IgD-negative memory B cell (primary cell): Measurements from ENCODE around the gene CLPTM1L. TPM values are rescaled to one million over a fixed set of nuclear protein-coding genes. Genes with fewer than 3 reads are reported as not detected.
A peak's percentile ranks its signal among the peaks of the same experiment; 100 is the strongest.
"Not testable (repeated sequence)": the region's sequence is repeated elsewhere in the genome, so short reads cannot be mapped to it uniquely, and the experiment has no call there.

Experiments
- H3K27ac Mint-ChIP-seq, 3 donors: one replicate each; pipeline ENCODE4 v1.8.0; 2020 to 2022; ENCODE audit warnings: mild to moderate bottlenecking in 3 of 3, mixed read lengths in 3 of 3, moderate library complexity in 1 of 3
- H3K27me3 Mint-ChIP-seq: one replicate; pipeline ENCODE4 v1.8.0; 2021; ENCODE audit warnings: mixed read lengths
- H3K36me3 Mint-ChIP-seq: one replicate; pipeline ENCODE4 v1.8.0; 2020; ENCODE audit warnings: mild to moderate bottlenecking, mixed read lengths
- H3K4me1 Mint-ChIP-seq, 3 donors: one replicate each; pipeline ENCODE4 v1.8.0; 2020 to 2022; ENCODE audit warnings: mixed read lengths in 3 of 3, mild to moderate bottlenecking in 1 of 3
- H3K4me3 Mint-ChIP-seq, 4 donors: one replicate each; pipeline ENCODE4 v1.8.0; 2020 to 2022; ENCODE audit warnings: mild to moderate bottlenecking in 4 of 4, mixed read lengths in 4 of 4, moderate library complexity in 3 of 4
- H3K9me3 Mint-ChIP-seq, 3 donors: one replicate each; pipeline ENCODE4 v1.8.0; 2020 to 2021; ENCODE audit warnings: mixed read lengths in 3 of 3, mild to moderate bottlenecking in 1 of 3
- polyA plus RNA-seq: library from polyadenylated mRNA; unstranded; fragments of 300-500 nt; fragmentation: Illumina TruSeq; gene quantifications from one replicate; pipeline ENCODE4 v1.2.3, GENCODE V29; 2021

The CLPTM1L gene
- polyA plus RNA-seq, 1 donor from 2014 or later: 25.7 TPM

- no peak overlapping the region for H3K4me3 Mint-ChIP-seq
- H3K27ac Mint-ChIP-seq: no peak overlapping the region
- no peaks in the 10 kb centered on the region for H3K4me1 Mint-ChIP-seq
- peaks cover 6% of the 10 kb centered on the region for H3K27me3 Mint-ChIP-seq
- no peaks in the 10 kb centered on the region for H3K36me3 Mint-ChIP-seq
- peaks cover 0 to 5% (median 2%) of the 10 kb centered on the region in 3 donors for H3K9me3 Mint-ChIP-seq
Measured at GRCh38 chr5:1285141-1285540, 59.8 kb downstream of the CLPTM1L start.

GRCh38 chr5:1284336-1284970 lies 60.4 kb downstream of the CLPTM1L start:
- H3K36me3 Mint-ChIP-seq, H3K27ac Mint-ChIP-seq, H3K27me3 Mint-ChIP-seq, H3K9me3 Mint-ChIP-seq, H3K4me1 Mint-ChIP-seq, H3K4me3 Mint-ChIP-seq: not testable (repeated sequence)

- not testable (repeated sequence) for H3K27me3 Mint-ChIP-seq, H3K9me3 Mint-ChIP-seq, H3K36me3 Mint-ChIP-seq, H3K4me3 Mint-ChIP-seq, H3K27ac Mint-ChIP-seq, H3K4me1 Mint-ChIP-seq
Measured at GRCh38 chr5:1283729-1284041, 61.2 kb downstream of the CLPTM1L start.

GRCh38 chr5:1282993-1283728 lies 61.7 kb downstream of the CLPTM1L start:
- H3K9me3 Mint-ChIP-seq, H3K27me3 Mint-ChIP-seq, H3K27ac Mint-ChIP-seq, H3K36me3 Mint-ChIP-seq, H3K4me3 Mint-ChIP-seq, H3K4me1 Mint-ChIP-seq: not testable (repeated sequence)

- H3K4me1 Mint-ChIP-seq: no peaks in the 10 kb centered on the region
- no peak overlapping the region for H3K4me3 Mint-ChIP-seq
- no peaks in the 10 kb centered on the region for H3K27me3 Mint-ChIP-seq
- no peak overlapping the region for H3K27ac Mint-ChIP-seq
- H3K36me3 Mint-ChIP-seq: no peaks in the 10 kb centered on the region
- H3K9me3 Mint-ChIP-seq: peaks cover 0 to 2% (median 0%) of the 10 kb centered on the region in 3 donors
Measured at GRCh38 chr5:1282131-1282992, 62.5 kb downstream of the CLPTM1L start.

- Mint-ChIP-seq H3K9me3 (peaks cover 0 to 2% (median 0%) of the 10 kb centered on the region in 3 donors), H3K27ac (no peak overlapping the region), H3K4me1 (no peaks in the 10 kb centered on the region), H3K36me3 (no peaks in the 10 kb centered on the region), H3K4me3 (no peak overlapping the region), H3K27me3 (no peaks in the 10 kb centered on the region)
Measured at GRCh38 chr5:1281038-1281882, 63.6 kb downstream of the CLPTM1L start.

- no peaks in the 10 kb centered on the region for H3K36me3 Mint-ChIP-seq
- no peaks in the 10 kb centered on the region for H3K4me1 Mint-ChIP-seq
- H3K9me3 Mint-ChIP-seq: peaks cover 0 to 2% (median 0%) of the 10 kb centered on the region in 3 donors
- H3K27me3 Mint-ChIP-seq: no peaks in the 10 kb centered on the region
- H3K4me3 Mint-ChIP-seq: no peak overlapping the region
- no peak overlapping the region for H3K27ac Mint-ChIP-seq
Measured at GRCh38 chr5:1280177-1281037, 64.5 kb downstream of the CLPTM1L start.

- Mint-ChIP-seq H3K27me3 (no peaks in the 10 kb centered on the region), H3K36me3 (no peaks in the 10 kb centered on the region), H3K4me1 (no peaks in the 10 kb centered on the region), H3K27ac (no peak overlapping the region), H3K4me3 (no peak overlapping the region), H3K9me3 (peaks cover 0 to 2% (median 0%) of the 10 kb centered on the region in 3 donors)
Measured at GRCh38 chr5:1279443-1280151, 65.3 kb downstream of the CLPTM1L start.

- Mint-ChIP-seq H3K27me3 (no peaks in the 10 kb centered on the region), H3K27ac (peak overlapping the region in 1 of 3 donors; percentile 11), H3K4me1 (no peaks in the 10 kb centered on the region), H3K36me3 (no peaks in the 10 kb centered on the region), H3K4me3 (no peak overlapping the region), H3K9me3 (peaks cover 0 to 2% (median 0%) of the 10 kb centered on the region in 3 donors)
Measured at GRCh38 chr5:1278656-1279442, 66.0 kb downstream of the CLPTM1L start.

- Mint-ChIP-seq H3K36me3 (no peaks in the 10 kb centered on the region), H3K9me3 (peaks cover 0 to 2% (median 0%) of the 10 kb centered on the region in 3 donors), H3K27ac (peak overlapping the region in 1 of 3 donors; percentile 11), H3K27me3 (no peaks in the 10 kb centered on the region), H3K4me1 (no peaks in the 10 kb centered on the region), H3K4me3 (no peak overlapping the region)
Measured at GRCh38 chr5:1278216-1278615, 66.7 kb downstream of the CLPTM1L start.

- Mint-ChIP-seq H3K4me3 (no peak overlapping the region), H3K4me1 (no peaks in the 10 kb centered on the region), H3K36me3 (no peaks in the 10 kb centered on the region), H3K9me3 (peaks cover 0 to 2% (median 0%) of the 10 kb centered on the region in 3 donors), H3K27ac (no peak overlapping the region), H3K27me3 (no peaks in the 10 kb centered on the region)
Measured at GRCh38 chr5:1277781-1278180, 67.1 kb downstream of the CLPTM1L start.

- H3K27ac Mint-ChIP-seq: no peak overlapping the region
- H3K4me3 Mint-ChIP-seq: no peak overlapping the region
- no peaks in the 10 kb centered on the region for H3K4me1 Mint-ChIP-seq
- H3K27me3 Mint-ChIP-seq: no peaks in the 10 kb centered on the region
- no peaks in the 10 kb centered on the region for H3K36me3 Mint-ChIP-seq
- H3K9me3 Mint-ChIP-seq: peaks cover 0 to 2% (median 0%) of the 10 kb centered on the region in 3 donors
Measured at GRCh38 chr5:1277331-1277730, 67.6 kb downstream of the CLPTM1L start.

- Mint-ChIP-seq H3K4me1 (no peaks in the 10 kb centered on the region), H3K27ac (no peak overlapping the region), H3K9me3 (peaks cover 0 to 2% (median 0%) of the 10 kb centered on the region in 3 donors), H3K36me3 (no peaks in the 10 kb centered on the region), H3K4me3 (no peak overlapping the region), H3K27me3 (no peaks in the 10 kb centered on the region)
Measured at GRCh38 chr5:1276930-1277329, 68.0 kb downstream of the CLPTM1L start.
